HFFc6 (cell line): ENCODE data around the gene ZDHHC13. TPM values are rescaled to one million over a fixed set of nuclear protein-coding genes. Genes with fewer than 3 reads are reported as not detected.

Experiments
- DNase-seq: peaks from one replicate; pipeline ENCODE4 v3.0.0-alpha.2; 2018
- H3K27ac Mint-ChIP-seq: 2 replicates; pipeline ENCODE4 v1.8.0; 2020; ENCODE audit warnings: mild to moderate bottlenecking, mixed read lengths
- H3K27me3 Mint-ChIP-seq: 2 replicates; pipeline ENCODE4 v1.8.0; 2021; ENCODE audit warnings: mild to moderate bottlenecking, moderate library complexity, mixed read lengths; ENCODE audit not compliant: insufficient read depth
- H3K36me3 Mint-ChIP-seq: 2 replicates; pipeline ENCODE4 v1.8.0; 2021; ENCODE audit warnings: low read depth, mixed read lengths
- H3K4me1 Mint-ChIP-seq: 2 replicates; pipeline ENCODE4 v1.8.0; 2020; ENCODE audit warnings: low read depth, mixed read lengths
- H3K4me3 Mint-ChIP-seq: 2 replicates; pipeline ENCODE4 v1.8.0; 2020; ENCODE audit warnings: mild to moderate bottlenecking, moderate library complexity, mixed read lengths
- H3K9me3 Mint-ChIP-seq: 2 replicates; pipeline ENCODE4 v1.8.0; 2020; ENCODE audit warnings: mild to moderate bottlenecking, mixed read lengths
- long read RNA-seq: library from polyadenylated mRNA; unstranded; transcript quantifications from one replicate; pipeline ENCODE4 v2.0.0, GENCODE V29; 2019
- total RNA-seq, 6 experiments: library from RNA; stranded (reverse); fragmentation: NEBNext Ultra II Directional; extraction: Animal tissue kit (Norgen Biotek cat#: 25700); gene quantifications; 2 replicates in 1 of 6; 3 replicates in 5 of 6; pipeline ENCODE4 v1.2.3, GENCODE V29; 2021
- TF ChIP-seq, protein P1 (sequence below): fragments of 200-600 bp; sonication (generic); IDR thresholded peaks from 2 replicates; pipeline ENCODE4 v1.5.0; 2021; ENCODE audit warnings: antibody characterized with exemption, mild to moderate bottlenecking

ZDHHC13 gene
- 10 to 100 TPM in 5 of 6 experiments, 1 to 10 TPM in 1; 9.9 to 15.7 (median 11.2) TPM for total RNA-seq
- long read RNA-seq, transcript ZDHHC13-202 (17 exons, 2,445 nt) = major isoform, 12 of 19 reads
- long read RNA-seq, partial matches to known transcripts = 1 of 19 reads
- long read RNA-seq, other reads (novel, unspliced or antisense) = 2 of 19 reads

DNA sequence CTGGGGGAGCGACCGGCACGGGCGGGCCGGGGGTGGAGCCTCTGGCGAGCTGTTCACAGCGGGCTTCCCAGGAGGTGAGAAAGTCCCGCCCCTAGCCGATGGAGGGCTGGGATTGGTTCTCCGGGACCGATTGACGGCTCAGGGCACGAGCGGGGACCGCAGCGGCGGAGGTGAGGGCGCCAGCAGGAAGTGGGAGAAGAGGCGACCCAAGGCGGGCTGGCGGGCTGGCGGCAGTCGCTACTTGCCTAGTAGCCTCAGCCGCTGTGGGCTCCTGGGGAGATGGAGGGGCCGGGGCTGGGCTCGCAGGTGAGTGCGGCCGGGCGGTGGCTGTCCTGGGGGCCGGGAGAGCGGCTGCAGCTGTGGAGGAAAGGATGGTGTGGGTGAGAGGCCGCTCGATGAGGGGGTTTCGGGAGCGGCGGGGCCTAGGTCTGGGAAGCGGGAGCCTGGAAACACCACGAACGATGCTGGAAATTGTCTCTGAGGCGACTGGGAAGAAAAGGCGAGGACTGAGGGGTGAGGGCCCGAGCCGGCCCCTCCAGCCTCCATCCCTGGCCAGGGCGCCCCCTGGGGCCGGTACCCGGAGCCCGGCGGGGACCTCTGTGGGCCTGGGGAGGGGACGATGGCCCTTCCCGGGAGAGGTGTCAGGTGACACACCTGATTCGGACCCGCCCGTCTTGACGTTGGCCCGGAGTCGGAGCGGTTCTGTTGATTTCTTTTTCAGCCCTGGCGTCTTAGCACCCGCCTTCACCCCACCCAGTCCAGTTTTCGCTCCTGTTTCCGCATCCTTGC, at the start of gene ZDHHC13:
ZDHHC13 (plus strand) TSS at position 198 of the 789 bp plus-strand sequence; CDS start at position 280, 82 bp downstream.
- Mint-ChIP-seq H3K27ac (peak within 1 kb of the TSS; percentile 81), H3K36me3 (peaks cover 11% of the 10 kb centered on the region), H3K27me3 (peaks cover 4% of the 10 kb centered on the region; the same call in 1 of the 2 replicates), H3K4me3 (peak within 1 kb of the TSS; percentile 92), H3K4me1 (peaks cover 51% of the 10 kb centered on the region), H3K9me3 (no peaks in the 10 kb centered on the region)
- DNase-seq = peak; percentile 83
- TF ChIP-seq, protein P1, sequence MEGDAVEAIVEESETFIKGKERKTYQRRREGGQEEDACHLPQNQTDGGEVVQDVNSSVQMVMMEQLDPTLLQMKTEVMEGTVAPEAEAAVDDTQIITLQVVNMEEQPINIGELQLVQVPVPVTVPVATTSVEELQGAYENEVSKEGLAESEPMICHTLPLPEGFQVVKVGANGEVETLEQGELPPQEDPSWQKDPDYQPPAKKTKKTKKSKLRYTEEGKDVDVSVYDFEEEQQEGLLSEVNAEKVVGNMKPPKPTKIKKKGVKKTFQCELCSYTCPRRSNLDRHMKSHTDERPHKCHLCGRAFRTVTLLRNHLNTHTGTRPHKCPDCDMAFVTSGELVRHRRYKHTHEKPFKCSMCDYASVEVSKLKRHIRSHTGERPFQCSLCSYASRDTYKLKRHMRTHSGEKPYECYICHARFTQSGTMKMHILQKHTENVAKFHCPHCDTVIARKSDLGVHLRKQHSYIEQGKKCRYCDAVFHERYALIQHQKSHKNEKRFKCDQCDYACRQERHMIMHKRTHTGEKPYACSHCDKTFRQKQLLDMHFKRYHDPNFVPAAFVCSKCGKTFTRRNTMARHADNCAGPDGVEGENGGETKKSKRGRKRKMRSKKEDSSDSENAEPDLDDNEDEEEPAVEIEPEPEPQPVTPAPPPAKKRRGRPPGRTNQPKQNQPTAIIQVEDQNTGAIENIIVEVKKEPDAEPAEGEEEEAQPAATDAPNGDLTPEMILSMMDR = peak; percentile 76

GRCh38 chr11:19071255-19071654, 45.7 kb upstream of the ZDHHC13 start:
- H3K9me3 Mint-ChIP-seq = no peaks in the 10 kb centered on the region
- H3K27me3 Mint-ChIP-seq = peaks cover 8% of the 10 kb centered on the region; the same call in 1 of the 2 replicates
- H3K36me3 Mint-ChIP-seq = no peaks in the 10 kb centered on the region
- H3K4me3 Mint-ChIP-seq = peak overlapping the region; percentile 81
- peak; percentile 78 for DNase-seq
- TF ChIP-seq, protein P1 = peak; percentile 98
- H3K4me1 Mint-ChIP-seq = no peaks in the 10 kb centered on the region
- no peak overlapping the region for H3K27ac Mint-ChIP-seq

GRCh38 chr11:19072464-19072863, 44.5 kb upstream of the ZDHHC13 start:
- H3K36me3 Mint-ChIP-seq = no peaks in the 10 kb centered on the region
- TF ChIP-seq, protein P1 = no peak
- peaks cover 6% of the 10 kb centered on the region; the same call in 1 of the 2 replicates for H3K27me3 Mint-ChIP-seq
- no peaks in the 10 kb centered on the region for H3K9me3 Mint-ChIP-seq
- H3K4me3 Mint-ChIP-seq = no peak overlapping the region
- DNase-seq = no peak
- H3K4me1 Mint-ChIP-seq = peaks cover 9% of the 10 kb centered on the region
- H3K27ac Mint-ChIP-seq = no peak overlapping the region

GRCh38 chr11:19073454-19074415, 43.2 kb upstream of the ZDHHC13 start:
- TF ChIP-seq, protein P1 = no peak
- no peaks in the 10 kb centered on the region for H3K9me3 Mint-ChIP-seq
- H3K4me3 Mint-ChIP-seq = no peak overlapping the region

DNA sequence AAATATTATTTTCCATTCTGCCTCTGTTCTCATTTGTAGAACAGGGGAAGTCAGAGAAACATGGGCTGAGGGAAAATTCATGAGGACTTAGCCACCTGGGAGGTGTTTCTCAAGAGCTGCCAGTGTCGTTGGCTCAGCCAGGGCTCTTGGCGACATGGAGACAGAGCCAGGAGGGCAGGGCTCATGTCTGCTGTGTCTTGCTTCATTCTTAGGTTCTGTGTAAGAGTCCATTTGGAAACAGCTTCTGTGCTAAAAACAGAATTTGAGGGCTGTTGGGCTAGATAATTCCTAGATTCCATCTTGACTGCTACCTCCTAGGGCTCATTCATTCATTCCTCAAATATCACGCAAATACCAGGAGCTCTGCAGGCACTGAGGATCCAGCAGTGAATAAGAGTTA, 41.3 kb upstream of the ZDHHC13 start:
- Mint-ChIP-seq H3K36me3 (no peaks in the 10 kb centered on the region), H3K4me3 (no peak overlapping the region), H3K4me1 (peaks cover 41% of the 10 kb centered on the region), H3K9me3 (no peaks in the 10 kb centered on the region), H3K27ac (no peak overlapping the region), H3K27me3 (peaks cover 1% of the 10 kb centered on the region; the same call in 1 of the 2 replicates)
- DNase-seq = no peak
- TF ChIP-seq, protein P1 = no peak

More at GRCh38 chr11:19073454-19074415, 43.2 kb upstream of the ZDHHC13 start:
- peaks cover 22% of the 10 kb centered on the region for H3K4me1 Mint-ChIP-seq
- H3K27ac Mint-ChIP-seq = no peak overlapping the region
- peaks cover 7% of the 10 kb centered on the region; the same call in 1 of the 2 replicates for H3K27me3 Mint-ChIP-seq
- DNase-seq = no peak
- no peaks in the 10 kb centered on the region for H3K36me3 Mint-ChIP-seq
